GM21825 (cell line): ENCODE measurements around the gene MYO5A.
A peak's percentile ranks its signal among the peaks of the same experiment; 100 is the strongest.

ENCODE experiments used
- ATAC-seq: cut with Tn5 transposase; IDR thresholded peaks from one replicate; pipeline ENCODE4 v1.9.1; 2021; ENCODE audit warnings: mild to moderate bottlenecking, moderate library complexity; ENCODE audit not compliant: unreplicated experiment

Gene MYO5A

GRCh38 chr15:52276256-52276770, 252.4 kb downstream of the MYO5A start:
- ATAC-seq: no peak

DNA sequence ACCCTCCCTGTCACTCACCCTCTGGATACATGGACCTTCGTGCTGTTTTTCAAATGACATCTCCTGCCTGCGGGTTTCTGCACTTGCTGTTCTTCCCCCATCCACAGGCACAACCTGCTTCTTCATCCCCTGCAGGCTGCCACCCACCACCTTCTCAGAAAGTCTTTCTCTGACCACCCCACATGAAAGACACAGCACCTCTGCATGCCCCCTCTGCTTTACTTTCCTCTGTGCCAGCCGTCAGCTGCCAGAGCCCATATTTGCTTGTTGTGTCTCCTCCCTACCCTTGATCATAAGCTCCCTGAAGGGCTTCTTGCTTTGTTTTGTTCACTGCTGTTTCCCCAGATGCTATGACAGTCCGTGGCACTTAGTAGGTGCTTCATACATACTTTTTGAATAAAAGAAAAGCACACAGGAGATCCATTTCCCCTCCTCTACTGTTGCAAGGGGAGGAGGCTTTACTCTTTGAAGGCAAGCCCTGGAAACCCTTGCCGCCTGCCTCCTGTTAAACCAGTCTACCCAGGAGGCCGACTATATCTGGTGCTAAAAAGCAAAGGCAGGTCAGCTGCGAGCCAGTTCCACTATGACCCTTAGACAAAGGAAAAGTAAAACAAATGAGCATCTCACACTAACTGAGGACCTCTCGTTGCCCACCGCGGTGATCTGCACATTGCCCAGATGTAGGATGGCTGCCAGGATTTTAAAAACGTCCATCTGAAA, 265.0 kb downstream of the MYO5A start:
- ATAC-seq: no peak

- no peak for ATAC-seq
Observed at GRCh38 chr15:52262364-52262763, 266.3 kb downstream of the MYO5A start.

- ATAC-seq: peak; percentile 96
Observed at GRCh38 chr15:52261498-52262242, 267.0 kb downstream of the MYO5A start.

DNA sequence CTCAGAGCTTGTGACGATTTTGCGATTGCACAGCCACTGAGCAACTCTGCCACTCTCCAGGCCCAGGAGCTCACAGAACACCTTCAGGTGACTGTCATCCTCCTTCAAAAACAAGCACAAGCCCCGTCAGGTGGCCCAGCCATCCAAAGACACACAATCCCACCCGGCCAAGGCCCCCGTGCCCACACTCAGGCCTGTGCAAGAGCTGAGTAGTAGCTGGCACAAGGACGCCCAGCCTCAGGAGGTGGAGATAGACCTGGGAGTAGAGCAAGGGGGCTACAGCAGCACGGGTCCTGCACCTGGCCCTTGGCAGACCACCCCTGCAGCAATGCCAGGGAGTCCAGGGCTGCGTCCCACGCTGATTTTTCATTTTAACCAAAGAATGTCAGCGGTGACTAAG, 267.7 kb downstream of the MYO5A start:
- no peak for ATAC-seq

DNA sequence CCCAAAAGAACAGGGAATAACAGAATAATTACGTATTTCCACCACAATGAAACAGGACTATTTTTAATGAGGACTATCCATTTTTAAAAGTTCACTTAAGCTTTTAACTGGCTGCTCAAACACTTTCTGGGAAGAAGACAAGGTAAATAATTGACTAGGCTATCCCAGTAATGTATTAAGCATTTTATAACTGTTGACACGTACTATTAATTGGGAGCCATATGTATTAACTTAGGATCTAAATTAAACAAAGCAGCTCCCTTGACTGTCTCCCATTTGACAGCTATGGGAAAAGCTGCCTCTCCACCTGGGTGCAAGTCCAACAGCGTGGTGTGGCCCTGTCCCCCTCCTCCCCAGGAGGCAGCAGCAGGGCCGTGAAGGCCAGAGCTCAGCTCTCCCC, 269.2 kb downstream of the MYO5A start:
- no peak for ATAC-seq

- no peak for ATAC-seq
Observed at GRCh38 chr15:52258461-52258860, 270.2 kb downstream of the MYO5A start.

DNA sequence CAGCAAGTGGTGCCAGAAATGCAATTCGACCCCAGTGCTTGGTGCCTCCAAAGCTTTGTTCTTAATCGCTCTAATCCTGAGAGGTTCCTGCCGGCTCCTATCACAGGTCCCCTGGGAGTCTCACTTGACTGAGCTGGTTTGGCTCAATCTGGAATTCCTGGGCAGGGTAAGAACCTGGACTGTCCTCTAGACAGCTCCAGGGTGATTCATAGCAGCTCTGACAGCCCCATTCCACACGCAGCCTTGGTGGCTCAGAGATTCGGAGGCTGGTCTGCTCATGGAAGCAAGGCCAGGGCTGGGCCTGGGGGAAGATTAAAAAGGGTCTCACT, 271.0 kb downstream of the MYO5A start:
- ATAC-seq: no peak
